BJ (cell line): ENCODE data around the gene TMIGD3. TPM values are rescaled to one million over a fixed set of nuclear protein-coding genes. Genes with fewer than 3 reads are reported as not detected.
"Not testable (repeated sequence)": the region's sequence is repeated elsewhere in the genome, so short reads cannot be mapped to it uniquely, and the experiment has no call there.

ENCODE experiments used
- CTCF ChIA-PET: fragments of 350-600 bp; formaldehyde crosslinking; extraction: SDS; loops from one replicate; lab custom pipeline; 2021; ENCODE audit warnings: antibody characterized with exemption, inconsistent platforms; lab: Yijun Ruan, JAX
- POLR2A ChIA-PET: fragments of 300-600 bp; sonication (Branson Sonifier 250); formaldehyde crosslinking; extraction: SDS; loops from one replicate; lab custom pipeline; 2021; ENCODE audit warnings: antibody characterized with exemption; lab: Charles Lee
- DNase-seq: peaks from one replicate; pipeline ENCODE4 v3.0.0-alpha.2; 2011; ENCODE audit warnings: low read depth
- H3K27me3 ChIP-seq: 2 replicates; pipeline ENCODE4 v1.6.0; 2011; ENCODE audit warnings: low read length; ENCODE audit not compliant: control insufficient read depth, insufficient read depth
- H3K36me3 ChIP-seq: 2 replicates; pipeline ENCODE4 v1.5.1; 2011; ENCODE audit warnings: low read length; ENCODE audit not compliant: control insufficient read depth, insufficient read depth
- H3K4me3 ChIP-seq: 2 replicates; pipeline ENCODE4 v1.5.1; 2011; ENCODE audit warnings: low read depth, mild to moderate bottlenecking, control low read depth, low read length
- CTCF ChIP-seq: IDR thresholded peaks from 2 replicates; pipeline ENCODE4 v1.5.1; 2011; ENCODE audit warnings: low read depth, mild to moderate bottlenecking, control low read depth, inconsistent platforms, low read length, moderate library complexity; ENCODE audit not compliant: insufficient read depth
- polyA minus RNA-seq: library from RNA; depleted of rRNA, polyadenylated mRNA; stranded (reverse); fragments of >200 nt; gene quantifications from 2 replicates; pipeline ENCODE4 v1.2.3, GENCODE V29; 2011; rRNA and poly(A)+ RNA removed
- polyA plus RNA-seq: library from polyadenylated mRNA; depleted of rRNA; stranded (reverse); fragments of >200 nt; gene quantifications from 2 replicates; pipeline ENCODE4 v1.2.3, GENCODE V29; 2011; rRNA removed

Gene TMIGD3
- polyA plus RNA-seq (not detected in 2 replicates), polyA minus RNA-seq (not detected in 2 replicates)

GRCh38 chr1:111503585-111504060 is at the start of gene TMIGD3, which contains the start of gene ADORA3:
TSS of gene TMIGD3 (minus strand) at chr1:111503633. CDS start at chr1:111503354, 279 bp downstream.
TSS of gene ADORA3 (minus strand) at chr1:111503633. CDS start at chr1:111503354, 279 bp downstream.
- no peaks in the 10 kb centered on the region for H3K36me3 ChIP-seq
- ChIA-PET POLR2A (no interaction called here), CTCF (interaction anchor here (0.6 kb wide), 1 partner anchor 9 kb away, joined by 3 read pairs; no protein-coding TSS in a partner anchor)
- DNase-seq = no peak
- no peaks in the 10 kb centered on the region; the same call in none of the 2 replicates for H3K27me3 ChIP-seq
- no peak within 1 kb of the TSS for H3K4me3 ChIP-seq
- no peak for TF ChIP-seq CTCF

DNA sequence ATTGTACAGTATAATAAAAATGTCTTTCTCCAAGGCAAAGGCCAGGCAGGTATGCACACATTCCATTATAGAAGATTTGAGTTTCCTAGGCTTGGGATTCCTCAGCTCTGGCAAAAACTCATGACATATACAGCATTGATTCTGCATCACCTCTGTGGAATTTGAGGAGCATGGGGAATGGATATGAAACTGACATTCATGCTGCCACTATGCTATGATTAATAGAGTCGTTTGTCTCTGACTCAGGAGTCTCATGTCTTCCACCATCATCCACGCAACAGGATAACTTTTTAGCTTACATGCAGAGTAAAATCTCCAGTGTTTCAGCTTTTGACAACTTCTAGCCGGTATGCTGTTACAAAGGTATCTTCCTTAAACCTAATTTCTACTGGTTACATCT is 49.8 kb upstream of the TMIGD3 start:
- CTCF ChIA-PET = interaction anchor here (0.6 to 2.7 kb wide), 5 partner anchors 10 to 98 kb away, joined by 3 to 7 read pairs (median 5); no protein-coding TSS in a partner anchor
- no peak overlapping the region for H3K4me3 ChIP-seq
- POLR2A ChIA-PET = interaction anchor here (0.6 kb wide), 1 partner anchor 9 kb away, joined by 11 read pairs; no protein-coding TSS in a partner anchor
- DNase-seq = peak; percentile 84
- no peaks in the 10 kb centered on the region for H3K27me3 ChIP-seq
- TF ChIP-seq CTCF = no peak
- no peaks in the 10 kb centered on the region for H3K36me3 ChIP-seq

DNA sequence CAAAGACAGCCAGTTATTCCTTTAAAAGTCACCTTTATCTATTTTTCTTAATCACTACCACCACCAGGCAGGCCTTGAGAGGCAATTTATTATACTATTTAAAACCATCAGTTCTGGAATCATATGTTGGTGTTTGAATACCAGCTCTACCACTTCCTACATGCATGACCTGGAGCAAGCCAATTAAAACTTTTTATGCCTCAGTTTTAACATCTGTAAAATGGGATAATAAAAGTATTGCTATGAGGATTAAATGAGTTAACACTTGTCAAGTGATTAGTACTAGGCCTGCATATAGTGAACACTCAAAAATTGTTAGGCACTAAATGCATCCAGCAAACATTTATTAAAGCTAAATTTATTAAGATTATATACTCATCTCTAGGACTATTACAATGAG is 49.2 kb upstream of the TMIGD3 start:
- CTCF ChIA-PET = interaction anchor here (1.3 to 2.7 kb wide), 4 partner anchors 11 to 44 kb away, joined by 3 to 7 read pairs (median 6); no protein-coding TSS in a partner anchor
- TF ChIP-seq CTCF = no peak
- POLR2A ChIA-PET = no interaction called here
- DNase-seq = no peak
- H3K36me3 ChIP-seq = no peaks in the 10 kb centered on the region
- H3K4me3 ChIP-seq = no peak overlapping the region
- H3K27me3 ChIP-seq = no peaks in the 10 kb centered on the region

GRCh38 chr1:111551623-111552411 is 48.4 kb upstream of the TMIGD3 start:
- CTCF ChIA-PET = interaction anchor here (0.8 to 2.7 kb wide), 4 partner anchors 12 to 95 kb away, joined by 3 to 7 read pairs (median 4); no protein-coding TSS in a partner anchor

GRCh38 chr1:111547786-111548185 is 44.4 kb upstream of the TMIGD3 start:
- CTCF ChIA-PET, H3K4me3 ChIP-seq, DNase-seq, H3K36me3 ChIP-seq, H3K27me3 ChIP-seq, POLR2A ChIA-PET: not testable (repeated sequence)

More at GRCh38 chr1:111551623-111552411, 48.4 kb upstream of the TMIGD3 start:
- DNase-seq = no peak
- Histone ChIP-seq H3K27me3 (no peaks in the 10 kb centered on the region), H3K4me3 (no peak overlapping the region), H3K36me3 (no peaks in the 10 kb centered on the region)
- POLR2A ChIA-PET = interaction anchor here (0.5 kb wide), 1 partner anchor 10 kb away, joined by 3 read pairs; no protein-coding TSS in a partner anchor
- no peak for TF ChIP-seq CTCF
